ENCODE results near the gene ASTN2.

ASTN2 gene

GRCh38 chr9:117413346-117414219 lies 1.3 kb downstream of the ASTN2 start:
- peak; percentile 66 for DNase-seq (ENCODE audit: low spot score)

GRCh38 chr9:117412841-117413240 lies 2.0 kb downstream of the ASTN2 start:
- DNase-seq (ENCODE audit: low spot score) = peak; percentile 37

- DNase-seq (ENCODE audit: low spot score) = peak; percentile 81
Observed at GRCh38 chr9:117412006-117412715, 2.7 kb downstream of the ASTN2 start.

GRCh38 chr9:117411547-117411946 lies 3.3 kb downstream of the ASTN2 start:
- peak; percentile 63 for DNase-seq (ENCODE audit: low spot score)

GRCh38 chr9:117409321-117409720 lies 5.5 kb downstream of the ASTN2 start:
- no peak for DNase-seq (ENCODE audit: low spot score)

DNA sequence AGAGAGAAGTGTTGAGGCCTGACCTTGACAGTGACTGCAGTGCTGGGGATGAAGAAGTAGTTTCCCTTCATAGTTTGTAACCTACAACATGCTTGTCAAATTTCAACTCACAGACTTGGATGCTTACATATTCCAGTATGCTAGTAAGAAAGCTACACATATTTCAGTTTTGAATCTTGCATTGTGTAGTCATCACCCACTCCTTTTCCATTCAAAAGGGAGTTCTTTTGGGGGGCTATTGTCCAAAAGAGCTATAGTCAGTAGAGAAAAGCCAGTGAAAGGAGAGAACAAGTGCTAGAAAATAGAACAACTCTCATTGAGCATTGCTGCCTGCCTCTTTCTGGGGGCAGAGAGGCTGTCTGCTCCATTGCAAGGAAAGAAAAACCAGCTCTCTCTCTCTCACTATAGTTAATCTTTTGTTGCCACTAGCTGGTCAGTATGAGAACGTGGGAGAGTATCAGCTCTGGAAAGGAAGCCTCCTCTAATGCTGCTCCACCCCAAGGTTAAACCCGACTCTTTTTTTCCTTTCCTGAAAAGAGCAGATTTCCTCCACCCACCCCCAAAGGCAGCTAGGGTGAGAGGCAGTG lies 7.3 kb downstream of the ASTN2 start:
- DNase-seq (ENCODE audit: low spot score) = no peak

GRCh38 chr9:117405950-117406705 lies 8.7 kb downstream of the ASTN2 start:
- no peak for DNase-seq (ENCODE audit: low spot score)

GRCh38 chr9:117403848-117404247 lies 11.0 kb downstream of the ASTN2 start:
- no peak for DNase-seq (ENCODE audit: low spot score)

DNA sequence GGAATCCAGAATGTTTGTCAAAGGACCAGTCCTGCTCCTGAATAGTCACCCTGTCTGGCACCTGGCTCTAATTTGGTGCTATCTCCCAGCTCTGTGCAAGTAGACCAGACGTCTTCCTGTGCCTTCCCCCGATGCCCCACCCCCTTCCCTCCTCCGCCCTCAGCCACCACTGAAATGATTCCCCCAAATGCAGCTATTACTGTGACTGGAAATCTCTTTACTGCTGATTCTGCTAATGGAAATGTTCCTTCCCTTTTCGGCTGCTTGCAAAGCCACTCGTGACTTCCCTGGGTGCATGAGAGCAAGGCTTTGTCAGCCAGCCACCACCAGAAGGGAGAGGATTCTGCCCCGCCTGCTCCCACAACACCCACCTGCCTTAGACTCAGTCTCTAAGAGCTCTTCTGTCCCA lies 11.4 kb downstream of the ASTN2 start:
- DNase-seq (ENCODE audit: low spot score) = no peak

GRCh38 chr9:117400171-117400570 lies 14.7 kb downstream of the ASTN2 start:
- DNase-seq (ENCODE audit: low spot score) = no peak

- no peak for DNase-seq (ENCODE audit: low spot score)
Observed at GRCh38 chr9:117395151-117395650, 19.7 kb downstream of the ASTN2 start.

DNA sequence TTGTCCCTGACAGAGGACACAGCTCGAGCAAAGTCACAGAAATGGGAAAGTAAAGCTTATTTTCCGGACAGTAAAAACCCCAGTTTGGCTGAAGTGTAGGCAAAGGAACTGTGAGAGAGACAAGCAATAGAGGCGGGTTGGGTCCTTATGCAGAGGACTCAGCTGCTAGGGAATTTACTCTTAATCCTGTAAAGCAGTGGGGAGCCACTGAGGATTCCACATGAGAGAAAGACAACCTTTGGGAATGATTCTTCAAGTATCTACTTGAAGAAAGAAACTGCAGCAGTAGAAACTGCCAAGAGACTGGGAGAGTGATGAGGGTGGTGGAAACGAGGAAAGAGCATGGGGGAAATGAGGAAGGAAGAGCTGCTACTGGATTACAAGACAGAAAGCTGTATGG lies 20.2 kb downstream of the ASTN2 start:
- no peak for DNase-seq (ENCODE audit: low spot score)

DNA sequence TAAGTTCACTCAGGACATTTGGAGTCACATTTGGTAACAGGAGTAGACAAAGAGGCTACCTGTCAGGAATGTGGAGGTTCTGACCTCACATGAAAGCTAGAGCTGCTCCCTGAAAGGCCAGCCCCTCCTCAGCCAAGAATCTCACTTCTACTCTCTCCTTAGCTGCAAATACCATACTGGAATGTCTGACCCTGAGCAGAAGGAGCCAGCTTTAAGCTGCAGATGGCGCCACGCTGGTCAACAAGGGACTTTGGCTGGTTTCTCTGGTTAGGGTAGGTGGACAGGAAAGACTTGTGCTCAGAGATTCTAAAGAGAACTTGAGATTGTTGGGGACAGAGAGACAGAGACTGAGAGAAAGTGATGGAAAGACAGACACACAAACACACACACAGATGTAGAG lies 21.9 kb downstream of the ASTN2 start:
- no peak for DNase-seq (ENCODE audit: low spot score)

- DNase-seq (ENCODE audit: low spot score) = no peak
Observed at GRCh38 chr9:117387422-117387821, 27.4 kb downstream of the ASTN2 start.

DNA sequence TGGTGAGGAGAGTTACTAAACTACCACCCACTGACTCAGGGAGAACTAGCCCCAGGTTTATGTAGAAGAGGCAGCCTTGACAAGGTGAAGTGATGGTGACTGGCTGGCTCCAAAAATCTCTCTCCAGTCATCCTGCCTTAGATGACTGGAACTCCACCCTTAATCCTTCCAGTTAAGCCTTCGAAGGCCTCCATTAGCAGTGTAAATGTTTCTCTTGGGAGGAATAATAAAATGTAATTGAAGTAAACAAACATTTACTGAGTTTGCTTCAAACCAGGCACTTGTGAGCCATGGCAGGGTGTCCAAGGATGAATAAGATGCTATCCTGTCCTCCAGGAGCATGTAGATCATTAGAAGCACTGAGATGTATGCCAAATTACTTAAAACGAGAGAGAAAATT lies 35.5 kb downstream of the ASTN2 start:
- DNase-seq (ENCODE audit: low spot score) = peak; percentile 37

DNA sequence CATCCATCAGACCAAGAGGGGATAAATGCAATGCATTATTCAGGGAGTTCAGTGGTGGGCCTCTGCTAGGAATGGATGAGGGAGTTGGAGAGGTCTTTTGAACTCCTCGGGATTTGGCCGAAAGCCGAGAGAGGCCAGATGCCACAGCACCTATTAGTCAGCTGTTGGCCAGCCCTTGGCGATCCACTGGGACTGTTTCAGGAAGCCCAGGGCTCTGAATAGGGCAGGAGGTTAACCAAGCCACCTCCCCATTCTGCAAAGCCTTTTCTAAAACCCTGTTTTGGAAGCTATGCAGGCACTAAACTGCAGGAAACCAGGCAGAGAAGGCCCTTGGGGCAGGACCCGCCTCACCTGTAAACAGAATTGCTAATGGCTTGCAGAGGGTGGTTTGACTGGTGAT lies 37.8 kb downstream of the ASTN2 start:
- DNase-seq (ENCODE audit: low spot score) = no peak

- peak; percentile 48 for DNase-seq (ENCODE audit: low spot score)
Observed at GRCh38 chr9:117375956-117376355, 38.9 kb downstream of the ASTN2 start.

- no peak for DNase-seq (ENCODE audit: low spot score)
Observed at GRCh38 chr9:117374076-117374725, 40.7 kb downstream of the ASTN2 start.

- DNase-seq (ENCODE audit: low spot score) = no peak
Observed at GRCh38 chr9:117368684-117369230, 46.1 kb downstream of the ASTN2 start.

- no peak for DNase-seq (ENCODE audit: low spot score)
Observed at GRCh38 chr9:117365438-117365837, 49.4 kb downstream of the ASTN2 start.

DNA sequence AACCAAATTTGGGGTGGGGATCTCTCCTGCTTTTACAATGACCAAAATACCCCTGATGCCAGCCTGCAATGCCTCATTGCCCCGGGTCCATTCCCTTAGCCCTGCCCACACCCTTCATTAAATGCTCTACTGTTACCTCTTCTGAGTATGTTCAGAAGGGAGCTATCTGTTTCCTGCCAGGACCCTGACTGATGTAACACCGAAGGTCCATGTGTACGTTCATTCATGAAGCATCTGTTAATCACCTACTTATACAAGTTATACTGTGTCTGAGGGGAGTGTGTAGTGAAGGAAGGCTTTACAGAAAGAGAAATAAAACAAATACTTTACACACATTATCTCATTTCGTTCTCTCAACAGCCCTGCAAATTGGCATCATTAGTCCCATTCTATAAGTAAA lies 51.9 kb downstream of the ASTN2 start:
- DNase-seq (ENCODE audit: low spot score) = no peak

All from D341Med (cell line).